Measurements from ENCODE around the gene IER5. TPM values are rescaled to one million over a fixed set of nuclear protein-coding genes. Genes with fewer than 3 reads are reported as not detected.
A peak's percentile ranks its signal among the peaks of the same experiment; 100 is the strongest.

IER5 gene
- total and polyA plus RNA-seq, 2 of the 13 experiments (the other 11 are each of a cell fraction or from before 2014, with no cell fraction given), result 2.5 to 3.5 TPM

GRCh38 chr1:181126871-181127587, 38.5 kb downstream of the IER5 start (continued):
- no peak for TF ChIP-seq WIZ (CRISPR knock-in tag; IDR thresholded peaks at IDR 0.05)
- no peak for TF ChIP-seq ARID2 (CRISPR knock-in tag; IDR thresholded peaks at IDR 0.05; ENCODE audit: borderline replicate concordance)
- TF ChIP-seq NFE2L1 (CRISPR knock-in tag; IDR thresholded peaks at IDR 0.05; ENCODE audit: borderline replicate concordance), result no peak
- TF ChIP-seq NAIF1 (CRISPR knock-in tag; IDR thresholded peaks at IDR 0.05; ENCODE audit: borderline replicate concordance), result no peak
- TF ChIP-seq MEIS1 (CRISPR knock-in tag; IDR thresholded peaks at IDR 0.05; ENCODE audit: borderline replicate concordance), result no peak
- TF ChIP-seq FOXK2 (IDR thresholded peaks at IDR 0.05), result no peak
- TF ChIP-seq MATR3 (CRISPR knock-in tag; IDR thresholded peaks at IDR 0.05), result no peak
- TF ChIP-seq RXRA (CRISPR knock-in tag; IDR thresholded peaks at IDR 0.05), result peak; percentile 34; the same call in 1 of the 2 replicates
- TF ChIP-seq RNF219 (CRISPR knock-in tag; IDR thresholded peaks at IDR 0.05), result no peak
- TF ChIP-seq ZBTB38 (CRISPR knock-in tag; IDR thresholded peaks at IDR 0.05), result no peak
- TF ChIP-seq UBTF (CRISPR knock-in tag; IDR thresholded peaks at IDR 0.05), result no peak
- no peak for TF ChIP-seq DMTF1 (CRISPR knock-in tag; IDR thresholded peaks at IDR 0.05)
- no peak for TF ChIP-seq SALL2 (CRISPR knock-in tag; IDR thresholded peaks at IDR 0.05)
- no peak for TF ChIP-seq ZNF615 (CRISPR knock-in tag; IDR thresholded peaks at IDR 0.05; ENCODE audit: borderline replicate concordance)
- TF ChIP-seq IKZF5 (CRISPR knock-in tag; IDR thresholded peaks at IDR 0.05), result no peak
- no peak for TF ChIP-seq ZNF274 (CRISPR knock-in tag; IDR thresholded peaks at IDR 0.05)
- TF ChIP-seq KDM5B (CRISPR knock-in tag; IDR thresholded peaks at IDR 0.05; ENCODE audit: borderline replicate concordance), result no peak
- no peak for TF ChIP-seq ZNF784 (CRISPR knock-in tag; IDR thresholded peaks at IDR 0.05; ENCODE audit: borderline replicate concordance)
- TF ChIP-seq XRCC5 (optimal IDR thresholded peaks at IDR 0.05; ENCODE audit: low read length), result no peak
- 0 out of 2 replicates have a peak, but pooled peaks have one; percentile 43 for TF ChIP-seq ESRRA (CRISPR knock-in tag; IDR thresholded peaks at IDR 0.05; ENCODE audit: low read depth)
- no peak for TF ChIP-seq SIN3A (IDR thresholded peaks at IDR 0.05; ENCODE audit: borderline replicate concordance, low read depth, low read length)
